Fibroblast of the aortic adventitia (primary cell): ENCODE data around the gene VPS26A. TPM values are rescaled to one million over a fixed set of nuclear protein-coding genes. Genes with fewer than 3 reads are reported as not detected.

Source experiments
- DNase-seq: peaks from one replicate; pipeline ENCODE4 v3.0.0-alpha.2; 2010; ENCODE audit warnings: low read depth
- H3K4me3 ChIP-seq: 2 replicates; pipeline ENCODE4 v1.5.1; 2011; ENCODE audit warnings: low read depth, mild to moderate bottlenecking, control low read depth, low read length, moderate library complexity
- CTCF ChIP-seq: IDR thresholded peaks from 2 replicates; pipeline ENCODE4 v1.5.1; 2011; ENCODE audit warnings: mild to moderate bottlenecking, low read length, control low read depth, inconsistent platforms; ENCODE audit not compliant: insufficient read depth
- small RNA-seq: library from RNA; depleted of rRNA; stranded (forward); fragments of <200 nt; gene quantifications from one replicate; pipeline ENCODE3, GENCODE V24; 2012
- total RNA-seq: library from RNA; depleted of rRNA; stranded (reverse); fragments of >200 nt; gene quantifications from 2 replicates; pipeline ENCODE4 v1.2.3, GENCODE V29; 2012; ENCODE audit warnings: low replicate concordance

VPS26A gene
- total RNA-seq, 1 donor: 49.2 TPM

GRCh38 chr10:69217119-69217754 lies 93.3 kb downstream of the VPS26A start:
- DNase-seq: peak; percentile 95
- no peak overlapping the region for H3K4me3 ChIP-seq
- TF ChIP-seq CTCF: no peak

- no peak overlapping the region for H3K4me3 ChIP-seq
- TF ChIP-seq CTCF: no peak
- no peak for DNase-seq
These were observed 94.9 kb downstream of the VPS26A start for GRCh38 chr10:69218831-69219230.

- H3K4me3 ChIP-seq: no peak within 1 kb of the TSS
- no peak for DNase-seq
- no peak for TF ChIP-seq CTCF
These were observed 96.1 kb downstream of the VPS26A start, which contains the start of gene HKDC1 for GRCh38 chr10:69220041-69220451. HKDC1 (plus strand) TSS chr10:69220332; CDS start chr10:69220436, 104 bp downstream.

- H3K4me3 ChIP-seq: no peak overlapping the region
- no peak for TF ChIP-seq CTCF
These were observed 96.5 kb downstream of the VPS26A start for GRCh38 chr10:69220507-69220906.

More at GRCh38 chr10:69220507-69220906, 96.5 kb downstream of the VPS26A start:
- DNase-seq: no peak

Small RNAs within 50 kb of the gene (small RNA-seq; reads per million reads assigned to genes)
- not detected for gene RF00017

Other genes with a start within 250 kb of the VPS26A start
- 52.6 and 70.1 TPM in 2 replicates for gene DDX50, start 222.9 kb upstream of the VPS26A start, total RNA-seq
- 61.9 and 63.1 TPM in 2 replicates for gene DDX21, start 168.0 kb upstream of the VPS26A start, total RNA-seq
- gene KIFBP, start 135.4 kb upstream of the VPS26A start, total RNA-seq: 37.9 and 59.3 TPM in 2 replicates
- gene SRGN, start 36.1 kb upstream of the VPS26A start, total RNA-seq: 65.8 and 127 TPM in 2 replicates
- 31.0 and 67.4 TPM in 2 replicates for gene SUPV3L1, start 56.1 kb downstream of the VPS26A start, total RNA-seq
- 0.09 and 0.16 TPM in 2 replicates for gene HKDC1, start 96.2 kb downstream of the VPS26A start, total RNA-seq
- gene HK1, start 154.3 kb downstream of the VPS26A start, total RNA-seq: 84.1 and 98.2 TPM in 2 replicates